Ovary (tissue), 3 donors: ENCODE results near the gene TRPC6.

ENCODE experiments used
- CTCF ChIP-seq, 3 donors: fragments of 450-650 bp in 2 of 3; fragments of 200-600 bp in 1 of 3; IDR thresholded peaks; one replicate each; pipeline versions ENCODE4 v1.5.1 to v1.8.0; 2016 to 2022; ENCODE audit warnings: antibody characterized with exemption in 3 of 3, mild to moderate bottlenecking in 1 of 3
- EP300 ChIP-seq: sonication (generic); formaldehyde crosslinking; IDR thresholded peaks from one replicate; pipeline ENCODE4 v1.6.1; 2017; ENCODE audit warnings: antibody characterized with exemption
- donor health status: DM: no; HTN: no; CAD: no.

GRCh38 chr11:101436511-101437142 is 147.2 kb downstream of the TRPC6 start:
- TF ChIP-seq CTCF (IDR thresholded peaks at IDR 0.05) (peak; percentile 41 to 57 (median 44)), EP300 (no peak)
